Neural progenitor cell (in vitro differentiated cells): Measurements from ENCODE around the gene PDCD1LG2.

Experiments used
- EZH2 ChIP-seq: fragments of 200-600 bp; sonication (generic); IDR thresholded peaks from 2 replicates; pipeline ENCODE4 v1.6.1; 2017; ENCODE audit warnings: antibody characterized with exemption, mild to moderate bottlenecking, moderate library complexity
- EZH2phosphoT487 ChIP-seq: fragments of 200-600 bp; sonication (generic); IDR thresholded peaks from 2 replicates; pipeline ENCODE4 v1.6.1; 2017; ENCODE audit warnings: antibody characterized with exemption
- TF ChIP-seq, protein P1 (sequence below): fragments of 200-600 bp; sonication (generic); IDR thresholded peaks from 2 replicates; pipeline ENCODE4 v1.5.1; 2017; ENCODE audit warnings: antibody characterized with exemption, mild to moderate bottlenecking

DNA sequence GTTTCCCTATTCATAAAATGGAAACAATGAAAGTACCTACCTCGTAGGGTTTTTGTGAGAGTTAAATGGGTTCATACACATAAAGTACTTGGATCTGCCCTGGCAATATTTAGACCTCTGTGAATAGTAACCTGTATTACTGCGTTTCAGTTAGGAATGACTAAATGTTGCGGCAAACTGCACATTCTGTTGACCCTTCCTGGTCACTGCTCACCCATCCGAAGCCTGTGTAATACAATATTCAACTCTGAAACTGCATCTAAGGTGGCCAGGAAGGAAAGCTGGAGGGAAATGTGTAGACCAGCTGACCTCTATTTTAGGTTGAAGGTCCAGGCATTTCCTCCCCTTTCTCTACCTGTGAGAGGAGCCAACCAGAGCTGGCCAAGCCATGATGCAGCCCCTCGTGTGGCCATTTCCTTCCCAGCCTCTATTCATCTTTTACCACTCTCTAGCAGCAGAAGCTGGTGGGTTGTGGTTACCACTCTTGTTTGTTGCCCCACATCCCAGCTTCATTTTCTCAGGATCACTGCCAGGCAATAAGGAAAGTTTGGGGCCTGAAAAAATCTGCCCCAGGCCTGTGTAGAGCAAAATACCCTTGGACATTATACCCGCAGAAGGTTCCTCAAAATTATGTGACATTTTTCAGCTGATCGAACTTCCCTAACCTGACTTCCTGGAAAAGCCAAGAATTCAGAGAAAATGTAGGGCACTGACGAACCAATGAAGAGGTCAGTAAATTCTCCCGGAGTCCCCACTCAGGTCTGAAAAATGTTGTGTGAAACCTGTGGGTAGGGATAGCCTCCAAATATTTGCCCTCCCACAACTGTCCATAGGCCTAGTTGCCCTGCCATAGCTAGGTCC is 20.5 kb upstream of the PDCD1LG2 start:
- TF ChIP-seq, protein P1, sequence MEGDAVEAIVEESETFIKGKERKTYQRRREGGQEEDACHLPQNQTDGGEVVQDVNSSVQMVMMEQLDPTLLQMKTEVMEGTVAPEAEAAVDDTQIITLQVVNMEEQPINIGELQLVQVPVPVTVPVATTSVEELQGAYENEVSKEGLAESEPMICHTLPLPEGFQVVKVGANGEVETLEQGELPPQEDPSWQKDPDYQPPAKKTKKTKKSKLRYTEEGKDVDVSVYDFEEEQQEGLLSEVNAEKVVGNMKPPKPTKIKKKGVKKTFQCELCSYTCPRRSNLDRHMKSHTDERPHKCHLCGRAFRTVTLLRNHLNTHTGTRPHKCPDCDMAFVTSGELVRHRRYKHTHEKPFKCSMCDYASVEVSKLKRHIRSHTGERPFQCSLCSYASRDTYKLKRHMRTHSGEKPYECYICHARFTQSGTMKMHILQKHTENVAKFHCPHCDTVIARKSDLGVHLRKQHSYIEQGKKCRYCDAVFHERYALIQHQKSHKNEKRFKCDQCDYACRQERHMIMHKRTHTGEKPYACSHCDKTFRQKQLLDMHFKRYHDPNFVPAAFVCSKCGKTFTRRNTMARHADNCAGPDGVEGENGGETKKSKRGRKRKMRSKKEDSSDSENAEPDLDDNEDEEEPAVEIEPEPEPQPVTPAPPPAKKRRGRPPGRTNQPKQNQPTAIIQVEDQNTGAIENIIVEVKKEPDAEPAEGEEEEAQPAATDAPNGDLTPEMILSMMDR: no peak
- TF ChIP-seq EZH2: no peak
- TF ChIP-seq EZH2phosphoT487: no peak
